Stimulated activated CD4-positive, alpha-beta T cell treated with anti-CD3 and anti-CD28 coated beads, Interleukin-4, amount 100 ng/mL, for 4 hours (primary cell): ENCODE measurements around the gene RANBP3L.

Experiments
- DNase-seq, 2 experiments: peaks; one replicate each; pipeline ENCODE4 v3.0.0-alpha.2; 2020

RANBP3L gene

DNA sequence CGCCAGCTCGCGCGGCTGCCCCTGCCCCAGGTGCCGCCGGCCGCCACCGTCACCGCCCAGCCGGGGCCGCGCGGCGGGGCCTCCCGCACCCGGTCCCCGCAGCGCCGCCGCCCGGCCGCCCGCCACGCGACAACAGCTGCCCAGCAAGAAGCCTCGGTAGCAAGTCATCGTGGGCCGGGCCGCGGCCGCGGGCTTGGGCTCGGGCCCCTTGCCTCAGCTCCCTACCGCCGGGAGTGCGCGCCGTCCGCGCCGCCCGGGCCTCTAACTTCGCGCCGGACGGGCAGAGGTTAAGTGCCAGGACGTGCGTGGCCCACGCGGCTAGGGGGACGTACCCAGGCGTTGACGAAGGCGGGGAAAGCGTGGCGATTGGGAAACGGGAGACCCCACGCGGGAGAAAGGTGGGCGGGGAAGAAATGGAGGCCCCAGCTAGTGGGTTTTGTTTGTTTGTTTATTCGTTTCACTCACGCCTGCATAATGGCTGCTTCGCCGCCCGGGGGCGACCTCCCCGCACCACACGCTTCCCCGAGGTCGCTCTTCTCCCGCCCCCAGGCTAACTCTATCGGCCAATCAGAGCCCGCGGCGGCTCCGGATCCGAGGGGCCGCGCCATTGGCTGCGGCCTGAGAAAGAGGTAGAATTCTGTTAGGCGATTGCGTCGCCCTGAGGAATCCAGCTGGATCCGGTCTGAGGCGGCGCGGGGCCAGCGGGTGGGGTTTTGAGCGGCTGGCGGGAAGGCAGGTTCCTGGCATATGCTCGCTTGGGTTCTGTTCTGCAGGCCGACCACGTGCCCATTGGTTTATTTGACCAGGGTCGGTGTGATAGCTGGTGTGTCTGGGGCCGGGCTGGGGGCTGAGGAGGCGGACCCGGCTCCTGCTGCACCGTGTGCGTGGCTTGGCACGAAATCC, 59.8 kb downstream of the RANBP3L start, which contains the start of gene NADK2:
Gene NADK2 (minus strand): TSS at position 295 of the 903 bp plus-strand sequence. CDS start 127 bp downstream, at position 168.
- DNase-seq, result peak; percentile 83 to 91

DNA sequence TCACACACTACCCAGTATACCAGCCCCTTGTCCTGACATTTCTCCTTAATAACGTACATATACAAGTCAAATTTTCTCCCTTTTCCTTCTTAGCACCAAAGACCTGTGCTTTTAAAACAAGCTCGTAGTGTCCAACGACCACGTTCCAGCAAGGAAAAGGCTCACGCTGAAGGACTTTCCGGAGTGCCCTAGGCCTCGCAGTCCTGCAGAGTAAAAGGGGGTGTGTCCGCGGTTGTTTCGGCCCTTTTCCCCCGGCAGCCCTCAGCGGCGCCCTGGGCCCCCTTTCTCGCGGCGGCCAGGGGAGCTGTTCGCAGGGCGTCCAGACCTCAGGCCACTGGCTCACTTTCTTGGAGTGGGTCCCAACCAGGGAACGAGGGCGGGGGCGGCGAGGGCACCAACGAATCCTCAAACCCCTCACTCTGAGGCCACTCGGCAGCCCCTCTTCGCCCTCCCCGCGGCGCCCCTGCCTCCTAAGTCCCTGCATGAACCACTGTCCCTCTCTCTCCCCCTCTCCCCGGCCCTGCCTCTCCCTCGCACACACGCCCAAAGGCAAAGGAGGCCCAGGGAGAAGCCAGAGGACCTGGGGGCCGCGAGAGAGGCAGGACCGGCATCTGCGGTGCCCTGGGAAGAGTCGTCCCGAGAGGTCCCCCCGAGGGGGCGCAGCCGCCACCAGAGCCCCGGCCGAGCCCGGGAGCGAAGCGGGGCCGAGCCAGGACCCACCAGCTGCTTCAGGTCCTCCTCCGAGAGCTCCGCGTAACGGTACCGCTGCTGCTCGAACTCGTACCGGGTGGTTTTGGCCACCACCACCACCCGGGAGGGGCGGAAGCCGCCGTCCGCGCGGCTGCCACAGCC, 60.7 kb downstream of the RANBP3L start:
- peak in 1 of 2 experiments; percentile 35 for DNase-seq

DNA sequence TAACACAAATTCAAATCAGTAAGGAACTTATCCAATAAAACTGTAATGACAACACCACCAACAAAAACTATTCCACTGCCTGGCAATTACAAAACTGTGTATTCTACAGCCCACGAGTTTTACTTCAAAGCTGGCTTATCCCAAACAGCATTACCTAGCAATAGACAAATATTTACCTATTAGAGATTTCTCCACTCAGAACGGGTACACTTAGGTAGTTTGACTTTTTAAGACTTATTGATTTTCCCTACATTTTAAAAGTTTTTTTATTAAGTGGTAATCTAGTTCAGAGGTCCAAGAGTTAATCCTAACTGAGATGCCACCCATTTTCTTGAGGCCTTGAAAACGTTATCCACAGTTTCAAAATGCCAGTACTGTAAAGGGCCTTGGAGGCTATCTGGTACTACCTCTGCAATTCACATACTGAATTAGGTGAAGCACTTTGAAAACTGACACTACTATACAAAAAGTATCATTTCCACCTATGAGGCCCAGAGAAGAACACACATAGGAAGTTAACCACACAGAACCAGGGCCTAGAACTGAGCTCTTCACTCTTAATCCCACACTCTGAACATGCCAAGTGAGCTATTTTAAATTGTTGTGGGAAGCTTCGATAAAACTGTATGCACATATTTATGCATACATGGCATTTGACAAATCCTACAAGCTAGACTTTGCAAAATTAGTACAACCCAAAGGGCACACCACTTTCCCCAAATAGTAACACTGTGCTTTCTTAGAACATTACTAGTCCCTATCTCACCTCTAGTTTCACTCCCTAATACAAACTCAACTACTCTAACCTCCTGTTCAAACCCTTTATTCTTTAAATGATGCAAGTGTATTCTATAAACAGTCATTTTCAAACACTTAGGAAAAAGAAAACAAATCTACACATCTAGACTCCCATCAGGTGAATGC, 62.1 kb downstream of the RANBP3L start:
- DNase-seq, result no peak

DNA sequence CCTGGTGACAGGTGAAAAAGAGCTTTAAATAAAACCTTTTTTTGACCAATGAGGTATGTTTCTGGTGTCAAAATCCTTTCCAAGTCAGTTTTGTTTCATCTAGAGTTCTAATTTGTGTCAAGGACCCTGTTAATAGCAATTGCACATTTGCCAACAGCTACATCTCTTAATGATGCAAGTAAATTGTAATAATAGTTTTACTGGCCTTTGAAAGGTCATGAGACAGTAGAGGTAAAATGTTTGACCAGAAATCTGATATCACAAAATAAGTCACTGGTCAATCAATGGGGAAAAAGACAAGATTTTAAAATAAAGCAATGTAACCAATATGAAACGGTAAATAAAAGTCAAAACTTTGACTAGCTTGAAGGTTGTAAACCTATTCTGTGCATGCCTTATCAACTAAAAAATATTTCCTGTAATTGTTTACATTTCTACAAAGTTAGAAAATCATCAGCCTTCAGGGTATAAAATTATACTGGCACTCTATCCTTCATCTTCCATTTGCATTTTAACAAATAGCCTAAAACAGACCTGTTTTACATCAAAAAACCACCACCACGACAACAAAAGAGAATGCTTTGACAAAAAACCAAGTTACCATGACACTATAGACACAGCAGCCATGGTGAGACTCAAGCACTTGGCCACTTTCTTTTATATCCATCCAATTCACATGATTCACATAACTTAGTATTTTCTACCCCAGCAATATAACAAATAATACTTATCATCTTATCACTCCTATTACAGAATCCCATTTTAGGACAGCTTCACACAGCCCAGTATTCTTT, 63.0 kb downstream of the RANBP3L start:
- DNase-seq, result no peak

DNA sequence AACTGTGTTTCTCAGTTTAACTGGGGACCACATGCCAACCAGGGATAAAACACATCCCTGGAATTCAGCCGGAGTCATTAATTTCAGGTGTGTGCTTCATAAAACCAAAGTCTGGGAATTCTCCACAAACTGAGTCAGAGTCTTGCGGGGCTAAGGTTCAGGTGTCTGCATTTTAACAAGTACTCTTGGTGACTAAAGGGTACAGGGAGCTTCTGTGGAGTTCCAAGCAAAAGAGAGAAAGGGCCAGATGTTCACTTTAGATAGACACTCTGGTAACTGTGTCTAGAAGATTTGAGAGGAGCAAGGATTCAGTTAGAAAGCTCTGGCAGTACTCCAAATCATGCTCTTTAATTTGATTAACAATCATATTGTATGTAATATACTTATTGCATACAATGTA, 64.0 kb downstream of the RANBP3L start:
- DNase-seq, result no peak

DNA sequence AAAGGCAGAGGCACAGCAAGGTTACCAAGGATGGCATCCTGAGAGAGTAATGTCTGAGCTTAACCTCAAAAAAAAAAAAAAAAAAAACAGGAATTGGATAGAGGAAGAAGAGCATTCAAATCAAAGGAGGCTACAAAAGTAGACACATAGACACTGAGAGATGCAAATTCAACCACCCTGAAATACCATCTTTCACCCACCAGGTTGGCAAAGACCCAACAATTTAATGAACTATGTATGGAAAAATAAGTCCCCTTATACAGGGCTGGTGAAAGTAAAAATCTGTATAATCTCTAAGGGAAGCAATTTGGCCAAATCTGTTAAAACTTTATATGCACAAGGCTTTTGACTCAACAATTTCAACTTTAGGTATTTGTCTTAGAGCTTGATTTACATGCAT, 64.9 kb downstream of the RANBP3L start:
- DNase-seq, result no peak

DNA sequence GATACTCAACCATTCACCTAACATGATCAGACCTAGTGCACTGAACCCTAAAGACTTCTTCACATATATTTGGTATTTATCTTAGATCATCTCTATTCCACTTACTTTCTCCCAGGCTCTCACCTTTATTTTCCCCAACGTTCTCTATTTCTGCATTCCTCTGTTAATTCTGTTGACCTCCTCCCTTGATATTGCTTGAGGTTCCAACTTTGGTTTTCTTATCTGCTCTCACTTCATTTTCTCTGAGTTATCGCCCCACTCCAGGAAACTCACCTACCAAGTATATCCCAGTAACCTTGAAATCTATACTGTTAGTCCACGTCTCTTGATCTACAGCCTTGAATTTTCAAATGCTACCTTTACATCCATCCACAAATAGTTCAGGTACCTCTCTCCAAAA, 69.2 kb downstream of the RANBP3L start:
- no peak for DNase-seq

DNA sequence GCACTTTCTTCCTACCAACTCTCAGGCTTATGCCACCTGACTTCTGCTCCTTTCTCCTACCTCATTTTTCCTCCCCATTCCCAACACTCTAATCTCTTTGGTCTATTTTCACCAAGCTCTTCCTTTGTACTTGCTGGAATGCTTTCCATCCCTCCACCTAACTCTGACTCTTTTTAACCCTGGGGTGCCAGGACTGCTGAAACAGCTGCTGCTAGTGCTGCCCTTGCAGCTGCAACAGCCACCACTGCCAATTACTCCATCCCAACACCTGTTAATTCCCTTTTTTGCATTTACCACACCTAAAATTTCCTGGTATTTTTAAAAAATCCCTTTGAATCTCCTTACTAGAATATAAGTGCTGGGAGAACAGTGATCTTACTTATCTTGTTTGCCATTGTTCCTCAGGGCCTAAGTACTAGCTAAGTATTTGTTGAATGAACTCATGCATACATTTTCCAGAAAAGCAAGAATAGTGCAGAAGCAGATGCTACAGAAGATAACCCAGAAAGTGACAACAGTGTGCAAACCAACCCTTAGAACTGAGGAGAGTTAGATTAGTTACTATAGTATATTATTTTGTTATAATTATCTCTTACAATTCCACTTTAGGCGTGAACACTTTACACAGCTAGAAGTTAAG, 71.4 kb downstream of the RANBP3L start:
- no peak for DNase-seq

DNA sequence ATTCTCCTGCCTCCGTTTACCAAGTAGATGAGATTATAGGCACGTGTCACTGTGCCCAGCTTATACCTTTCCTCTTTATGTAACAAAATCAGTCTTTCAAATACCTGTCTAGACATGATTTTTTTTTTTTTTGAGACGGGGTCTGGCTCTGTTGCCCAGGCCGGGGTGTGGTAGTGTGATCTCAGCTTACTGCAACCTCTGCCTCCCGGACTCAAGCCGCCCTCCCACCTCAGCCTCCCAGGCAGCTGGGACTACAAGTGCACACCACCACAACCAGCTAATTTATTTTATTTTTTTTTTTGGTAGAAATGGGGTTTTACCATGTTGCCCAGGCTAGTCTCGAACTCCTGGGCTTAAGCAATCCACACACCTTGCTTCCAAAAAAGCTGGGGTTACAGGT, 73.2 kb downstream of the RANBP3L start:
- no peak for DNase-seq

DNA sequence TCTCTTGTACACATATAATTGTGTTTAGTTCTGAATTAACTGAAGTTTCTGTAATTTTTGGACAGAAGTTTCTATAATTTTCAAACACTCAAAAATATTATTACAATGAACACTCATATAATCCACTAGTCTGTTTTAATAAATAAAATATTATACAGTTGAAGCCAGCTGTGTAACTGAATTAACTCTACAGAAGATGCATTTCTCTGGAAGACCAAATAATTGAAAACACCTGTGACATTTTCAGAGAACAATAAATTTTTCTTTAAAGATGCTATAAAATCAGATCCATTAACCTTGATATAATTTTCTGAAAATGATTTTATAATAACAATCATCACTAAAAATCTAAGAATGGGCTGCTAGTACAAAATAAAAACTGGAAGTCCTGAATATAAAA, 74.7 kb downstream of the RANBP3L start:
- DNase-seq, result no peak

DNA sequence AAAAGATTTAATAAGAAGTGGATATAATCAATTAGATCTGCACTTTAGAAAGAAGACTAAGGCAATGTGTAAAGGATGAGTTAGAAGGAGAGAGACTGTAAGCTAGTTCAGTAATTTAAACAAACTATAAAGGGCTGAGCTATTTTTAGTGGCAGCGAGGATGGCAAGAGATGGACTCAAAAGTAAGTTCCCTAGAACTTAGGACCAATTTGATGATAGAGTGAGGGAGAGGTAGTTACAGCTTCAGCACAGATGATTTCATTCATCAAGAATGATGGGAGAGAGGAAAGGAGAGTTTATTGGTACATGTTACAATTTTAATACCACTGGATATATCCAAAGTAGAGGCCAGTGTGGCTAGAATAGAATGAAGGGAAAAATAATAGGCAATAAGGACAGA, 79.1 kb downstream of the RANBP3L start:
- no peak for DNase-seq

DNA sequence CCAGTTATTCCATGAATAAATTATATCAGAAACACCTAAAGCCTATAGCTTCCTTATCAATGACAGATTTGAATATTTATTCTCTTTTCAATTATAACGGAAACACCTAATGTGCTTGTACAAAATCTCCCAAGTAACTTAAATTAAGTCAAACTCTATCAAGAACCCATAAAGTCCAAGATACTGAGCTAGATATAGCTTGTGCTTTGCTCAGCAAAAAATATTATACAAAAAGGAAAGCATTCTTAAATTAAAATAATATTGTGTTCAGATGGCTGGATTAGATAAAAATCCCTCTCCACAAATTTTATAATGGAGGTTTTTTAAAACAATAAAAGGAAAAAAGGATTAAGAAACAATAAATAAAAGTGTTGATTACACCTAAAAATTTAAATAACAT, 83.7 kb downstream of the RANBP3L start:
- no peak for DNase-seq

DNA sequence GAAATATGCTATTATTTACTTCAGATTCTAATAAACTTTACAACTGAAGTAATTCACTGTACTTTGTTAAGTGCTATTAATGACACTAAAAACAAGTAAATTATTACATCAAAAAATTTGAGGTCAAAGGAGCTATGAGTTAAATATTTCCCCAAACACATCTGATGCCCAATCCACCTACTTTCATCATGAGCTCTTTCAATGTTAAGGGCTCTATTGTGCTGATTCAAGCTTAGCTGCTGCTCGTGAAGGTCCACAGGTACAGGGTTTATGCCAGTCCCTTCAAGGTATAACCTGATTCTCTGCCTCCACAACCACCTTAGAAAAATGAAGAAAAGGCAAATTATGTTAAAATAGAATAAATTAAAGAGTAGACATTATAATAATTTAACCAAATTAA, 84.1 kb downstream of the RANBP3L start:
- no peak for DNase-seq

DNA sequence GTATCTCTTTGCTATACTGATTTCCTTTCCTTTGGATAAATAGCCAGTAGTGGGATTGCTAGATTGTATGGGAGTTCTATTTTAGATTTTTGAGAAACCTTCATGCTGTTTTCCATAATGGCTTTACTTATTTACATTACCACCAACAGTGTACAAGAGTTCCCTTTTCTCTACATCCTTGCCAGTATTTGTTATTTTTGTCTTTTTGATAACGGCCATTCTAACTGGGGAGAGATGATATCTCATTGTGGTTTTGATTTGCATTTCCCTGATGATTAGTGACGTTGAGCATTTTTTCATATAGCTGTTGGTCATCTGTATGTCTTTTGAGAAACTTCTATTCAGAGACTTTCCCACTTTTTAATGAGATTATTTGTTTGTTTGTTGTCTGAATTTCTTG, 85.8 kb downstream of the RANBP3L start:
- DNase-seq, result no peak

DNA sequence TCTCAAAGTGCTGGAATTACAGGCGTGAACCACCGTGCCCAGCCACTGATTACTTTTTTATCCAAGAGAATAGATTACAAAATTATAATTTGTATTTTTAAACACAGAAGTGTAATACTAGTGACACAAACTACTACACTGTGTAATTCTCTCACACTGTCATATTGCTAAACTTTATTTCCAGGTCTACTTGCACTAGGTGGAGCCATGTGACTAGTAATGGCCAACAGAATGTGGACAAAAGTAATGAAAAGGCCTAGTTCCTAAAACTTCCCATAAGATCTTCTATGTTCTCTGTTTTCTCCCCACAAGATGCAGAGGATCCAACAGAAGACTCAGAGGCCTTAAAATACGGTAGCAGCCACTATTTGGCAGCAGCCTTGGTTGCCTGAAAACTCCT, 87.3 kb downstream of the RANBP3L start:
- DNase-seq, result no peak

DNA sequence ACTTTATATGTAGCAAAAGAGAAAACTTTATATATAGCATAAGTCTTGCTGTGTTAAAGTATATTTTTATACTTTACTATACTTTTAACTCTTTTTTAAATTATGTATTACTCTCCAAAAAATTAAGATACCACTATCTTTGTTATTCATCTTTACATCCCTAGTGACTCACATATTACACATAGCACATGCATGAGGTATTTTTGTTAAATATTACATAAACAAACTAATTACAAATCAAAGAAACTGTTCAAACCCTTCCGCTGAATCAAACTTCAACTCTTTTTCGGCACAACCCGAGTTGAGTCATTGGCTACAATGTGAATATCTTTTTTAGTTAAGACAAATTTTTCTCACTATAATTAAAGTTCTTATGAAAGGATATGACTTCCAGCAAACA, 92.0 kb downstream of the RANBP3L start:
- no peak for DNase-seq

DNA sequence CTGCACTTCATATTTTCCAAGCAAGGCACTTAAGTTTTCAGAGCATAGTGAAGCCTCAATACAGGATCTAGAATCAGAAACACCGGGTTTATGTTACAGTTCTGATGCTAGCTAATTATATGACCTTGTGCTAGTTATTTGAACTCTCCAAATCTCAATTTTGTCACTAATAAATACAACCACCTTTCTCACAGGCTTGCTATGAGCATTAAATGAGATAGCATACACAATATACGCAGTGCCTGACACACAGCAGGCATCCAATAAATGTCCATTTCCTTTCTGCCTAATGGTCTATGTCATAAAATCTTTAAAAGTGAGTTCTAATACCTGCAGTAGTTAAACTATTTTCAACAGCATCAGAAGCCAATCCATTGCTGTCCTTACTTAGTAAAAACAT, 92.9 kb downstream of the RANBP3L start:
- DNase-seq, result no peak

DNA sequence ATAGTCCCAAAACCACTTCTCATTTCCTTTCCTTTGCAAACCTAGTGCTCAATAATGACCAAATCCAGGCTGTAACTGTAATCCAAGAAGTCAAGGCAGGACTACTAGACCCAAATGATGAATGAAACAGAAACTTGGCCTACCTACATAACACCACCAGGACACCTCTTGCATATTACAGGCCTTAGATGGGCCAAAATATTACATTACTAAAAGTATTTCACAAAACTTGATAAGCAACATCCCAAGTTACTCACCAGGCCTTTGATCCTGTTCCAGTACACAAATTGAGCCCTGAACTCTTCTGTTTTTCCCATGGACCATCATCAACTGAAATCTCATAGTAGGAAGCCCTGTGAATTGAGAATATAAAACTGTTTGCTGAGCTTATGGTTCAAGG, 94.8 kb downstream of the RANBP3L start:
- DNase-seq, result no peak

DNA sequence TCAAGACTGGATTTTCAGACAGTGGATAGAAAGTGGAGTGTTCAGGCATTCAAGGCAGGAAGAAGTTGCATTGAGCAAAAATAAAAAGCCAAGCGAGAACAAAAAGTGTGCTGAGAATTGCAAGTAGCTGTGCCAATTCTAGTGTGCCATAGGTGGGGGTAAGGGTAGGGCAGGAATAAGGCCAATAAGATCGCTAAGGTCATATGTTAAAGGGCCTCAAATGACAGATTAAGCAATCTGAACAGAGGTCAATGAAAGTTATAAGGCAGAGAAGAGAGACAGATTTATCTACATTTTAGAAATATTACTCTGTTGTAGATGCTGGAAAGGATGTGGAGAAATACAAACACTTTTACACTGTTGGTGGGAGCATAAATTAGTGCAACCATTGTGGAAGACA, 96.4 kb downstream of the RANBP3L start:
- no peak for DNase-seq

DNA sequence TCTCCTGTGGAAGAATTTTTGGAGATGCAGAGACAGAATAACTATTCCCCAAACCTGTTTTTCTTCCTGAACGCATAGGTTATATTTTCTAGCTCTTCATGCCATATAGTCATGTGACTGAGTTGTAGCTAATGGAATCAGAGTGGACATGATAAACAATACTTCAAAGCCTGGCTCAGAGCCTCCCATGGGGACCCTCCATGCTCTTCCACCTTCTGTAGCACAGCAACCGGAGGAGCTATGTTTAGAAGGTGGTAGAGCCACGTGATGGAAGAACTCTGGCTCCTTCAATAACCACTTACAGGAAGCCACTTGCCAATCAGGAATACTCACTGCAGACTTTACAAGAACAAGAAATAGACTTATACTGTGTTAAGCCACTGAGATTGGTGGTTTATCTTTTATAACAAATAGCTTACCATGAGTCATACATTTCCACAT, 99.2 kb downstream of the RANBP3L start:
- DNase-seq, result no peak

DNA sequence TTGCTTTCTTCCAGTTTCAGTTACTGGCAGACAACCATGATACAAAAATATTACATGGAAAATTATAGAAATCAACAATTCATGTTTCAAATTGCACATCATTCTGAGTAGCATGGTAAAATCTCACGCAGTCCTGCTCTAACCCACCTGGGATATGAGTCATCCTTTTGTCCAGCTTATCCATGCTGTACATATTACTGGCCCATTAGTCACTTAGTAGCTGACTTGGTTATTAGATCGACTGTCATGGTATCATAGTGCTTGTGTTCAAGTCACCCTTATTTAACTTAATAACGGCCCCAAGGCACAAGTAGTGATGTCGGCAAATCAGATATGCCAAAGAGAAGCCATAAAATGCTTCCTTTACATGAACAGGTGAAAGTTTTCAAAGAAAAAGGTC, 101.2 kb downstream of the RANBP3L start:
- no peak for DNase-seq
